Progenitor cell of endocrine pancreas (in vitro differentiated cells): Measurements from ENCODE around the gene CES5A. TPM values are rescaled to one million over a fixed set of nuclear protein-coding genes. Genes with fewer than 3 reads are reported as not detected.
A peak's percentile ranks its signal among the peaks of the same experiment; 100 is the strongest.

Experiments used
- DNase-seq: peaks from one replicate; pipeline ENCODE4 v3.0.0; 2021; ENCODE audit warnings: low spot score; ENCODE audit not compliant: unreplicated experiment
- H3K27ac Mint-ChIP-seq: 2 replicates; pipeline ENCODE4 v1.8.0; 2021; ENCODE audit warnings: mild to moderate bottlenecking, moderate library complexity, mixed read lengths
- H3K27me3 Mint-ChIP-seq: 2 replicates; pipeline ENCODE4 v1.8.0; 2021; ENCODE audit warnings: mixed read lengths
- H3K36me3 Mint-ChIP-seq: 2 replicates; pipeline ENCODE4 v1.8.0; 2022; ENCODE audit warnings: mixed read lengths; ENCODE audit not compliant: insufficient read depth
- H3K4me1 Mint-ChIP-seq: 2 replicates; pipeline ENCODE4 v1.8.0; 2021; ENCODE audit warnings: low read depth, mixed read lengths
- H3K4me3 Mint-ChIP-seq: 2 replicates; pipeline ENCODE4 v1.8.0; 2021; ENCODE audit warnings: low read depth, mild to moderate bottlenecking, moderate library complexity, mixed read lengths
- H3K9me3 Mint-ChIP-seq: 2 replicates; pipeline ENCODE4 v1.8.0; 2021; ENCODE audit warnings: low read depth, mixed read lengths
- total RNA-seq: library from RNA; stranded (reverse); gene quantifications from 2 replicates; pipeline ENCODE4 v1.2.1, GENCODE V29; 2021
- TF ChIP-seq, protein P1 (sequence below): fragments of 200-600 bp; sonication (generic); IDR thresholded peaks from one replicate; pipeline ENCODE4 v1.5.0; 2021; ENCODE audit warnings: antibody characterized with exemption, mild to moderate bottlenecking; ENCODE audit not compliant: unreplicated experiment

CES5A gene
- total RNA-seq, 1 donor from 2014 or later, result not detected

GRCh38 chr16:55849536-55849935 is 25.6 kb downstream of the CES5A start:
- H3K27me3 Mint-ChIP-seq, result peaks cover 47% of the 10 kb centered on the region
- no peak for DNase-seq
- H3K4me1 Mint-ChIP-seq, result no peaks in the 10 kb centered on the region
- H3K27ac Mint-ChIP-seq, result no peak overlapping the region
- TF ChIP-seq, protein P1, sequence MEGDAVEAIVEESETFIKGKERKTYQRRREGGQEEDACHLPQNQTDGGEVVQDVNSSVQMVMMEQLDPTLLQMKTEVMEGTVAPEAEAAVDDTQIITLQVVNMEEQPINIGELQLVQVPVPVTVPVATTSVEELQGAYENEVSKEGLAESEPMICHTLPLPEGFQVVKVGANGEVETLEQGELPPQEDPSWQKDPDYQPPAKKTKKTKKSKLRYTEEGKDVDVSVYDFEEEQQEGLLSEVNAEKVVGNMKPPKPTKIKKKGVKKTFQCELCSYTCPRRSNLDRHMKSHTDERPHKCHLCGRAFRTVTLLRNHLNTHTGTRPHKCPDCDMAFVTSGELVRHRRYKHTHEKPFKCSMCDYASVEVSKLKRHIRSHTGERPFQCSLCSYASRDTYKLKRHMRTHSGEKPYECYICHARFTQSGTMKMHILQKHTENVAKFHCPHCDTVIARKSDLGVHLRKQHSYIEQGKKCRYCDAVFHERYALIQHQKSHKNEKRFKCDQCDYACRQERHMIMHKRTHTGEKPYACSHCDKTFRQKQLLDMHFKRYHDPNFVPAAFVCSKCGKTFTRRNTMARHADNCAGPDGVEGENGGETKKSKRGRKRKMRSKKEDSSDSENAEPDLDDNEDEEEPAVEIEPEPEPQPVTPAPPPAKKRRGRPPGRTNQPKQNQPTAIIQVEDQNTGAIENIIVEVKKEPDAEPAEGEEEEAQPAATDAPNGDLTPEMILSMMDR, result no peak
- no peaks in the 10 kb centered on the region for H3K9me3 Mint-ChIP-seq
- no peaks in the 10 kb centered on the region for H3K36me3 Mint-ChIP-seq
- H3K4me3 Mint-ChIP-seq, result no peak overlapping the region

DNA sequence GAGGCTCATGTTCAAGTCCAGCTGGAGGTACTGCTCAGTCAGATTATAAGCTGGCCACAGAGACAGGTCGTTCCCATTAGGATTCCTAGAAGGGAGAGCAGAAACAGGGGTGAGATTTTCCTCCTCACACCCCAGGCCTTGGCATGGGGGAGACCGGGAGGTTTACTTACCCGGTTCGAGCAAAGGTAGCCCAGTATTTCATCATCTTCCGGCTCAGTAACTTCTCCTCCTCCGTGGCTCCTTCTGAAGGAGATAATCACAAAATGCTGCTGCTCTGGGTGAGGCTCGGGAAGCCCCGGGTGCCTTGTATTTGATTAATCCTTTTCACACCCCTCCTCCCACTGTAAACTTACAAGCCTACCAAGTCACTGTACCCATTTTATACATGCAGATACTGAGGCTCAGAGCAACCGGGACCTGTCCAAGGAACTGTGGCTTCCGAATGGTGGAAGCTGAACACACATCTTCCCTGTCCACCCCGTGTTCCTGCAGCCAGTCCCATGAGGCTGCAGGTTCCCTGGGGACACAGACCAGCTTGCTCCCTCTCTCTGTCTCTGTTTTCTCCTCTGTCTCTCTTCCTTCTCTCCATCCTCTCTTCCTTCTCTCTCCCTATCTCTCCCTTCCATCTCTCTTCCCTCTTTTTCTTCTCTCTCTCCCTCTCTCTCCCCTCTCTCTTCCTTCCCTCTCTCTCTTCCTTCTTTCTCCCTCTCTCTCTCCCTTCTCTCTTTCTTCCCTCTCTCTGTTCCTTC is 28.4 kb downstream of the CES5A start:
- Mint-ChIP-seq H3K27ac (no peak overlapping the region), H3K27me3 (peaks cover 41% of the 10 kb centered on the region)

GRCh38 chr16:55843105-55843395 is 32.1 kb downstream of the CES5A start:
- H3K4me3 Mint-ChIP-seq, result no peak overlapping the region
- no peaks in the 10 kb centered on the region for H3K4me1 Mint-ChIP-seq
- DNase-seq, result no peak
- TF ChIP-seq, protein P1, result no peak
- H3K9me3 Mint-ChIP-seq, result no peaks in the 10 kb centered on the region
- H3K27ac Mint-ChIP-seq, result no peak overlapping the region
- H3K27me3 Mint-ChIP-seq, result peaks cover 38% of the 10 kb centered on the region
- no peaks in the 10 kb centered on the region for H3K36me3 Mint-ChIP-seq

More for the DNA sequence above, 28.4 kb downstream of the CES5A start:
- no peaks in the 10 kb centered on the region for H3K4me1 Mint-ChIP-seq
- no peak for DNase-seq
- H3K4me3 Mint-ChIP-seq, result no peak overlapping the region
- H3K36me3 Mint-ChIP-seq, result no peaks in the 10 kb centered on the region
- TF ChIP-seq, protein P1, result no peak
- H3K9me3 Mint-ChIP-seq, result no peaks in the 10 kb centered on the region

- H3K27me3 Mint-ChIP-seq, result peaks cover 40% of the 10 kb centered on the region
- H3K36me3 Mint-ChIP-seq, result no peaks in the 10 kb centered on the region
- no peak overlapping the region for H3K4me3 Mint-ChIP-seq
- no peak for DNase-seq
- no peaks in the 10 kb centered on the region for H3K9me3 Mint-ChIP-seq
- H3K27ac Mint-ChIP-seq, result no peak overlapping the region
- H3K4me1 Mint-ChIP-seq, result no peaks in the 10 kb centered on the region
- TF ChIP-seq, protein P1, result peak; percentile 83
Observed at GRCh38 chr16:55842369-55843104, 32.6 kb downstream of the CES5A start.

DNA sequence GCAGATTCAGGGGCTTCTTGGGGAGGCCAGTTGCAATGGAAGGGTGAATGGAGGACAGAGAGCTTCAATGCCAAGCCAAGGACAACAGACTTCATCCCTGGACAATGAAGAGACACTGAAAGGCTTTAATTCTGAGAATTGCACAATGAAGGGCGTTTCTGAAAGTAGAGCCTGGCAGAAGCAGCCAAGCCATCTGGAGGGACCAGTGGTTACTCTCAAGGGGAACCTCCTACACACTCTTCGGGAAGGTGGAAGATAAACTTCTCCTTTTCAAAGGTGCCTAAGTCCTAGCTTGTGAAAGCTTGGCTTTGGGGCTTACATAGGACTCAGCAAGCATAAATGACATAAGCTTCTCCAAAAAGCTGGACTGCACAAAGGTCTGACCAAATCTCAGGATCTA is 36.1 kb downstream of the CES5A start:
- Mint-ChIP-seq H3K27ac (no peak overlapping the region), H3K27me3 (peaks cover 24% of the 10 kb centered on the region), H3K9me3 (no peaks in the 10 kb centered on the region), H3K36me3 (no peaks in the 10 kb centered on the region), H3K4me3 (no peak overlapping the region), H3K4me1 (no peaks in the 10 kb centered on the region)
- TF ChIP-seq, protein P1, result no peak
- no peak for DNase-seq
